ENCODE measurements around the gene LUZP2. TPM values are rescaled to one million over a fixed set of nuclear protein-coding genes. Genes with fewer than 3 reads are reported as not detected.

The LUZP2 gene
- total RNA-seq, 2 experiments from 2014 or later = not detected

DNA sequence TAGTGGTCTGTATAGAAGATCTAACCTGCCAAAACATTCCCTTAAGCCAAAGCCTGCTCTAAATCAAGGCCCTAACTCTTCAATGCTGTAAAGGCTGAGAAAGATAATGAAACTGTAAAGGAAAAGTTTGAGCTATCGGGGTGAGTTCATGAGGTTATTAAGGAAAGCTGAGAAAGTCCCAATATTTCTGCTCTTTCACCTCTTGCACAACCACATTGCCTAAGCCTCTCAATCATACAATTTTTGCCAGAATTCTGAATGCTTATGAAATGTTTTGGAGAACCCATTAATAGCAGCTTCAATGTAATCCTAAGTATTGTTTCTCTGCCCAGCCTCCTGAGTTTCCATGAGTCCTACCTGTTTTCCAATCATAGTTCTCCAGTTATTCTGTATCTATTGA is 373.2 kb downstream of the LUZP2 start:
- ChIA-PET POLR2A (no interaction called here), CTCF (ENCODE audit: unreplicated experiment) (no interaction called here)
- intact Hi-C loops (cut with micrococcal nuclease; ENCODE audit: unreplicated experiment) = no loop called here
- no peak overlapping the region for H2AFZ ChIP-seq (ENCODE audit: low read length)
- H3K4me3 ChIP-seq (ENCODE audit: low read depth, low read length, poor library complexity, severe bottlenecking) = no peak overlapping the region
- no peaks in the 10 kb centered on the region for H3K4me1 ChIP-seq (ENCODE audit: insufficient read depth, low read length, poor library complexity, severe bottlenecking)
- H3K9me3 ChIP-seq (ENCODE audit: low read length) = no peaks in the 10 kb centered on the region
- no peaks in the 10 kb centered on the region for H3K79me2 ChIP-seq (ENCODE audit: insufficient read depth, low read depth, low read length)
- TF ChIP-seq, protein P1, sequence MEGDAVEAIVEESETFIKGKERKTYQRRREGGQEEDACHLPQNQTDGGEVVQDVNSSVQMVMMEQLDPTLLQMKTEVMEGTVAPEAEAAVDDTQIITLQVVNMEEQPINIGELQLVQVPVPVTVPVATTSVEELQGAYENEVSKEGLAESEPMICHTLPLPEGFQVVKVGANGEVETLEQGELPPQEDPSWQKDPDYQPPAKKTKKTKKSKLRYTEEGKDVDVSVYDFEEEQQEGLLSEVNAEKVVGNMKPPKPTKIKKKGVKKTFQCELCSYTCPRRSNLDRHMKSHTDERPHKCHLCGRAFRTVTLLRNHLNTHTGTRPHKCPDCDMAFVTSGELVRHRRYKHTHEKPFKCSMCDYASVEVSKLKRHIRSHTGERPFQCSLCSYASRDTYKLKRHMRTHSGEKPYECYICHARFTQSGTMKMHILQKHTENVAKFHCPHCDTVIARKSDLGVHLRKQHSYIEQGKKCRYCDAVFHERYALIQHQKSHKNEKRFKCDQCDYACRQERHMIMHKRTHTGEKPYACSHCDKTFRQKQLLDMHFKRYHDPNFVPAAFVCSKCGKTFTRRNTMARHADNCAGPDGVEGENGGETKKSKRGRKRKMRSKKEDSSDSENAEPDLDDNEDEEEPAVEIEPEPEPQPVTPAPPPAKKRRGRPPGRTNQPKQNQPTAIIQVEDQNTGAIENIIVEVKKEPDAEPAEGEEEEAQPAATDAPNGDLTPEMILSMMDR (conservative IDR thresholded peaks at IDR 0.05; ENCODE audit: low read length) = no peak
- TF ChIP-seq EZH2phosphoT487 (IDR thresholded peaks at IDR 0.05; ENCODE audit: borderline replicate concordance, low read depth, low read length) = no peak
- H3K27ac ChIP-seq (ENCODE audit: low read depth, low read length, poor library complexity, severe bottlenecking) = no peak overlapping the region
- no peak for DNase-seq (ENCODE audit: low spot score)
- no peaks in the 10 kb centered on the region for H4K20me1 ChIP-seq (ENCODE audit: insufficient read depth, low read length)
- H3K36me3 ChIP-seq (ENCODE audit: insufficient read depth, low read length) = no peaks in the 10 kb centered on the region
- no TSS peak for BruUV-seq (replicated peaks)
- H3K9me2 ChIP-seq (ENCODE audit: insufficient read depth, low read length) = no peaks in the 10 kb centered on the region; the same call in 1 of the 2 replicates
- no peak overlapping the region for H3K4me2 ChIP-seq (ENCODE audit: low read length)

GRCh38 chr11:24872186-24872585 is 375.3 kb downstream of the LUZP2 start:
- TF ChIP-seq, protein P1 (conservative IDR thresholded peaks at IDR 0.05; ENCODE audit: low read length) = no peak
- no peak for TF ChIP-seq EZH2phosphoT487 (IDR thresholded peaks at IDR 0.05; ENCODE audit: borderline replicate concordance, low read depth, low read length)
- no TSS peak for BruUV-seq (replicated peaks)
- no peaks in the 10 kb centered on the region for H3K79me2 ChIP-seq (ENCODE audit: insufficient read depth, low read depth, low read length)
- no peaks in the 10 kb centered on the region for H3K9me3 ChIP-seq (ENCODE audit: low read length)
- H4K20me1 ChIP-seq (ENCODE audit: insufficient read depth, low read length) = no peaks in the 10 kb centered on the region
- no peaks in the 10 kb centered on the region for H3K36me3 ChIP-seq (ENCODE audit: insufficient read depth, low read length)
- ChIA-PET POLR2A (no interaction called here), CTCF (ENCODE audit: unreplicated experiment) (no interaction called here)
- H3K4me3 ChIP-seq (ENCODE audit: low read depth, low read length, poor library complexity, severe bottlenecking) = no peak overlapping the region
- intact Hi-C loops (cut with micrococcal nuclease; ENCODE audit: unreplicated experiment) = no loop called here
- H3K9me2 ChIP-seq (ENCODE audit: insufficient read depth, low read length) = no peaks in the 10 kb centered on the region
- DNase-seq (ENCODE audit: low spot score) = no peak
- H3K27ac ChIP-seq (ENCODE audit: low read depth, low read length, poor library complexity, severe bottlenecking) = no peak overlapping the region
- H3K4me1 ChIP-seq (ENCODE audit: insufficient read depth, low read length, poor library complexity, severe bottlenecking) = no peaks in the 10 kb centered on the region
- H3K4me2 ChIP-seq (ENCODE audit: low read length) = no peak overlapping the region
- no peak overlapping the region for H2AFZ ChIP-seq (ENCODE audit: low read length)

DNA sequence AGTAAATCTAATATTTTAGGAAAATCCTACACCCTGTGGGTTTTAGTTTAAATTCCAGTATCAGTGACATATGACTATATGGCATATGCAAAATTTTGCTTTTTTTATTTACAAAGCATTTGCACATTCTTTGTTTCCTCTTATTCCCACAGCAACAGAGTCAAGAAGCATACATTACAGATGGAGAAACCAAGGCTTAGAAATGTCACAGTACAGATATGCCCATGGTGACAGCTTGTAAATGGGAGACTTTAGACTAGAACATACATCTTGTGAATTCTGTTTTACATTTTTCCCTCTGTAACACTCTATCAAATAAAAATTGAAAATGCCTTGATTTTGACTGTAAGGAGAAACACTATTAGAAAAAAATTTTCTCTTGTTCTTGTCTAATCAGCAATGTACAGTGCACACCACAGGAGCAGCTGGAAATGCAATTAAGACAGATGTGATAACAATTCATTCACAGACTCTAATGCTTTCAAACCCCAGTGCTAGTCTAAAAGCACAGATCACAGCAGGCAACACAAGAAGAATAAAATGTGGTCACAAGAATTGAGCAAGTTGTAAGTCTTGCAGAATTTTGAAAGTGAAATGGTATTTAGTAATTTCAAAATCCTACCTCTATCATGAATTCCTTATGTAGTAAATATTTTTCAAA is 375.9 kb downstream of the LUZP2 start:
- no peaks in the 10 kb centered on the region for H3K79me2 ChIP-seq (ENCODE audit: insufficient read depth, low read depth, low read length)
- DNase-seq (ENCODE audit: low spot score) = no peak
- no peak for TF ChIP-seq EZH2phosphoT487 (IDR thresholded peaks at IDR 0.05; ENCODE audit: borderline replicate concordance, low read depth, low read length)
- TF ChIP-seq, protein P1 (conservative IDR thresholded peaks at IDR 0.05; ENCODE audit: low read length) = no peak
- ChIA-PET POLR2A (no interaction called here), CTCF (ENCODE audit: unreplicated experiment) (no interaction called here)
- no peak overlapping the region for H2AFZ ChIP-seq (ENCODE audit: low read length)
- no TSS peak for BruUV-seq (replicated peaks)
- intact Hi-C loops (cut with micrococcal nuclease; ENCODE audit: unreplicated experiment) = no loop called here
- H3K27ac ChIP-seq (ENCODE audit: low read depth, low read length, poor library complexity, severe bottlenecking) = no peak overlapping the region
- no peaks in the 10 kb centered on the region for H3K9me2 ChIP-seq (ENCODE audit: insufficient read depth, low read length)
- no peak overlapping the region for H3K4me3 ChIP-seq (ENCODE audit: low read depth, low read length, poor library complexity, severe bottlenecking)
- H3K4me2 ChIP-seq (ENCODE audit: low read length) = no peak overlapping the region
- no peaks in the 10 kb centered on the region for H3K36me3 ChIP-seq (ENCODE audit: insufficient read depth, low read length)
- H4K20me1 ChIP-seq (ENCODE audit: insufficient read depth, low read length) = no peaks in the 10 kb centered on the region
- no peaks in the 10 kb centered on the region for H3K4me1 ChIP-seq (ENCODE audit: insufficient read depth, low read length, poor library complexity, severe bottlenecking)
- no peaks in the 10 kb centered on the region for H3K9me3 ChIP-seq (ENCODE audit: low read length)
